GM19238 (cell line): ENCODE data around the gene OR10H4.
"Not testable (repeated sequence)": the region's sequence is repeated elsewhere in the genome, so short reads cannot be mapped to it uniquely, and the experiment has no call there.

Experiments
- DNase-seq: peaks from one replicate; pipeline ENCODE4 v3.0.0; 2011; ENCODE audit warnings: low spot score; ENCODE audit not compliant: insufficient read length

Gene OR10H4

DNA sequence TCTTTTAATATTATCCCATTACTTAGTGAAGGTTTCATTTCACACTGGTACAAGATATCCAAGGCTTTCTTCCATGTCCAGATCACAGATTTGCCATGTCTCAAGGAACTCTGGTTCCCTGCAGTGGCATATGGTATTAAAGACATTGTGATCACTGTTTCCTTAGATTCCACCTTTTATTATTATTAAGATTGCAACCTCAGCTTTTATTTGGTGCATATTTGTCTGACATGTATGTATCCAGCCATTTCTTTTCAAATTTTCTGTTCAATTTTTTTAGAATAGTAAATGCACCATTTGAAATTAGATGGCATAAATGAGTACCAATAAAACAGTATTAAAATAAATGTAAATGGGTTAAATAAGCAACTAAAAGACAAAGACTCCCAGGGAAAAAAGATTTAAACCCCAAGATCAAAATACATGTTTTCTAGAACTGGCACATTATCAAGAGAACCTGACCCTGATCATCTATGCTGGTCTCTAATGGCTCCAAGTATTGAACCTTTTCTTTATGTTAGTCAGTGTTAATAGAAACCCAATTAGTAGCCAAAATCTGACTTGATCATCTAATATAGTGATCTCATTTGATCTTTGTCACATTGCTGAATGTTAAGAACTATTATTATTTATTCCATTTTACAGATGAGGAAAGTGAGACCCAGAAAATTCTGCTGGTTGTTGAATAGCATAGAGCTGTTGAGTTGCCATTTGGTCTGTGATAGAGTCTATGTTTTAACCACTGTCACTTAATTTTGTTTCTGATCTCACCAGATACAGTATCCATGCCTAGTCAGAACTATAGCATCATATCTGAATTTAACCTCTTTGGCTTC is at the start of gene OR10H4:
OR10H4 (plus strand) TSS at position 786 of the 836 bp plus-strand sequence; CDS start at position 786, 0 bp downstream.
- no peak for DNase-seq

DNA sequence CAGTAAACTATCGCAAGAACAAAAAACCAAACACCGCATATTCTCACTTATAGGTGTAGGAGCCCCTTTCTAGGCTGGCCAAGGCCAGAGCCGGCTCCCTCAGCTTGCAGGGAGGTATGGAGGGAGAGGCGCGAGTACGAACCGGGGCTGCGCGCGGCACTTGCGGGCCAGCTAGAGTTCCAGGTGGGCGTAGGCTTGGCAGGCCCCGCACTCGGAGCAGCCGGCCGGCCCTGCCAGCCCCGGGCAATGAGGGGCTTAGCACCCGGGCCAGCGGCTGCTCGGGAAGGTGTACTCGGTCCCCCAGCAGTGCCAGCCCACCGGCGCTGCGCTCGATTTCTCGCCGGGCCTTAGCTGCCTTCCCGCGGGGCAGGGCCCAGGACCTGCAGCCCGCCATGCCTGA is 49.2 kb upstream of the OR10H4 start:
- not testable (repeated sequence) for DNase-seq

DNA sequence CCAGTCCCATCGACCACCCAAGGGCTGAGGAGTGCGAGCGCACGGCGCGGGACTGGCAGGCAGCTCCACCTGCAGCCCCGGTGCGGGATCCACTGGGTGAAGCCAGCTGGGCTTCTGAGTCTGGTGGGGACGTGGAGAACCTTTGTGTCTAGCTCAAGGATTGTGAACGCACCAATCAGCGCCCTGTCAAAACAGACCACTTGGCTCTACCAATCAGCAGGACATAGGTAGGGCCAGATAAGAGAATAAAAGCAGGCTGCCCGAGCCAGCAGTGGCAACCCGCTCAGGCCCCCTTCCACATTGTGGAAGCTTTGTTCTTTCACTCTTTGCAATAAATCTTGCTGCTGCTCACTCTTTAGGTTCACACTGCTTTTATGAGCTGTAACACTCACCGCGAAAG is 48.8 kb upstream of the OR10H4 start:
- not testable (repeated sequence) for DNase-seq

DNA sequence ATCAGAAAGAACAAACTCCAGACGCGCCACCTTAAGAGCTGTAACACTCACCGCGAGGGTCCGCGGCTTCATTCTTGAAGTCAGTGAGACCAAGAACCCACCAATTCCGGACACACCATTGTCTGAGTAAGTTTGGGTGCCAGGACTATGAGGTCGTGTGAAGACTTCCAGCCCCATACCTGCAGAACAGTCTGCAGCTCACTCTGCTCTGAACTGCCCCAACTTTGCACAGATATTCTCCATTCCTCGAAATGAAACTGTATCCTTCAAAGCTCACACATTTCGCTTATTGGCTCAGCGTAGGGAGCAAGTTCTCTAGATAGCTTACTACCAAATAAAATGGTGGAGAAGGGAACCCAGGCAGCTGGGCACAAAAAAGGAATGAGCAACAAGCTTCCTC is 48.3 kb upstream of the OR10H4 start:
- DNase-seq = no peak

- no peak for DNase-seq
Measured at GRCh38 chr19:15902254-15902653, 46.6 kb upstream of the OR10H4 start.

GRCh38 chr19:15902898-15903297 is 45.9 kb upstream of the OR10H4 start:
- not testable (repeated sequence) for DNase-seq

DNA sequence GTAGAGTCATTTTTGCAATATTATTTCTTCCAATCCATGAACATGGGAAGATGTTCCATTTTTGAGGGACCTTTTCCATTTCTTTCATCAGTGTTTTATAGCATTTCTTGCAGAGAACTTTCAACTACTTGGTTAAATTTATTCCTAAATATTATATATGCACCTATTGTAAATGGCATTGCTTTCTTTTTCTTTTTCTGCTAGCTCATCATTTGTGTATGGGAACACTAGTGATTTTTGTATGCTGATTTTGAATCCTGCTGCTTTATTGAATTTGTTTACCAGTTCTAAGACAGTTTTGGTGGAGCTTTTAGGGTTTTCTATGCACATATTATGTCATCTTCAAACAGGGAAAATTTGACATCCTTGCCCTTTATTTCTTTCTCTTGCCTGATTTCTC is 43.8 kb upstream of the OR10H4 start:
- no peak for DNase-seq

- DNase-seq = no peak
Measured at GRCh38 chr19:15911599-15912235, 37.1 kb upstream of the OR10H4 start.

- no peak for DNase-seq
Measured at GRCh38 chr19:15913384-15913783, 35.4 kb upstream of the OR10H4 start.

DNA sequence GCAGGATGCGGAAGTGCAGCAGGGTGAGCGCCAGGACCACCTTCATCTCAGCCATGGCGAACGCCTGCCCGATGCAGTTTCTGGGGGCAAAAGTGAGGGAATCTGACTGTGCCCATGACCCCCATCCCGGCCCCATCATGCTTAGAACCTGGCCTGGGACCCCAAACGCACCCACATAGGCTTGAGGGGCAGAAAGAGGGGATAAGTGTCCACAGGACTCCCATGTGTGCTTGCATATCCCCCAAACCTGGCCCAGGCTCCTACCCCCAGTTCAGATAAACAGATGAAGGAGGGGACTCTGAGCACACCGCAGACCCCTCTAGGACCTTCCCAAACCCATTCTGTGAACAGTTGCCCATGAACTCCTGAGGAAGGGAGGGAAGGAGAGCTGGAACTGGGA is 35.0 kb upstream of the OR10H4 start:
- DNase-seq = no peak

DNA sequence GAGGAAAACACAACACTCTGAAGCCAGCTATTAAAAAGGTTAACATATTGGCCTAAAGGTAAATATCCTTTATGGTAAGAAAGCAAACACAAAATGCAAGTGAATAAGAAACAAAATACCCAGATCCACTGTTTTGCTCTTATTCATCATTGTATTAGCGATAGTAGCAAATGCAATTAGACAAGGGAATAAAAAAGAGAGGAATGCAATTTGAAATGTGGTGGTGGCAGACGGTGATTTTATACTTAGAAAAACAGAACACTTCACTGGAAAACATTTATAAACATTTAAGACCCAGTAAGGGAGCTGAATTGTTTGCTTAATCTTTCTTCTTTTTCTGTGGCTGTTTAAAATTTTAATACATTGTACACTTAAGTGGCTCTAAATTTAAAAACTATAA is 33.7 kb upstream of the OR10H4 start:
- DNase-seq = no peak

- DNase-seq = no peak
Measured at GRCh38 chr19:15919243-15919642, 29.6 kb upstream of the OR10H4 start.

- no peak for DNase-seq
Measured at GRCh38 chr19:15922021-15922420, 26.8 kb upstream of the OR10H4 start.

- DNase-seq = no peak
Measured at GRCh38 chr19:15923702-15924101, 25.1 kb upstream of the OR10H4 start.

GRCh38 chr19:15926484-15926883 is 22.3 kb upstream of the OR10H4 start:
- no peak for DNase-seq

GRCh38 chr19:15928321-15928720 is 20.5 kb upstream of the OR10H4 start:
- DNase-seq = no peak

DNA sequence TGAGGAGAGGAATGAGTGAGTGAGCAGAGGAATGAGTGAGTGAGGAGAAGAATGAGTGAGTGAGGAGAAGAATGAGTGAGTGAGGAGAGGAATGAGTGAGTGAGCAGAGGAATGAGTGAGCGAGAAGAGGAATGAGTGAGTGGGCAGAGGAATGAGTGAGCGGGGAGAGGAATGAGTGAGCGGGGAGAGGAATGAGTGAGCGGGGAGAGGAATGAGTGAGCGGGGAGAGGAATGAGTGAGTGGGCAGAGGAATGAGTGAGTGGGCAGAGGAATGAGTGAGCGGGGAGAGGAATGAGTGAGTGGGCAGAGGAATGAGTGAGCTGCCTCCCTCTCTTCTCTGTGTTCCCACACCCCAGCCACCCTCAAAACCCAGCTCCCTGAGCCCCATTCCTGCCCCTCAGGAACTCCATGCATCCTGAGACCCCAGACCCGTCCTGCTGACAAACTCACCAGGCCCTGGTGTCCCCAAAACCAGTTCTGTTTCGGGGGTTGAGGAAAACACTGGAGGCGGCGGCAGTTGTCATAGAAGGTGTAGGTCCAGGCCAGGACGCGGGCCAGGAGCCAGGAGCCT is 15.0 kb upstream of the OR10H4 start:
- not testable (repeated sequence) for DNase-seq

DNA sequence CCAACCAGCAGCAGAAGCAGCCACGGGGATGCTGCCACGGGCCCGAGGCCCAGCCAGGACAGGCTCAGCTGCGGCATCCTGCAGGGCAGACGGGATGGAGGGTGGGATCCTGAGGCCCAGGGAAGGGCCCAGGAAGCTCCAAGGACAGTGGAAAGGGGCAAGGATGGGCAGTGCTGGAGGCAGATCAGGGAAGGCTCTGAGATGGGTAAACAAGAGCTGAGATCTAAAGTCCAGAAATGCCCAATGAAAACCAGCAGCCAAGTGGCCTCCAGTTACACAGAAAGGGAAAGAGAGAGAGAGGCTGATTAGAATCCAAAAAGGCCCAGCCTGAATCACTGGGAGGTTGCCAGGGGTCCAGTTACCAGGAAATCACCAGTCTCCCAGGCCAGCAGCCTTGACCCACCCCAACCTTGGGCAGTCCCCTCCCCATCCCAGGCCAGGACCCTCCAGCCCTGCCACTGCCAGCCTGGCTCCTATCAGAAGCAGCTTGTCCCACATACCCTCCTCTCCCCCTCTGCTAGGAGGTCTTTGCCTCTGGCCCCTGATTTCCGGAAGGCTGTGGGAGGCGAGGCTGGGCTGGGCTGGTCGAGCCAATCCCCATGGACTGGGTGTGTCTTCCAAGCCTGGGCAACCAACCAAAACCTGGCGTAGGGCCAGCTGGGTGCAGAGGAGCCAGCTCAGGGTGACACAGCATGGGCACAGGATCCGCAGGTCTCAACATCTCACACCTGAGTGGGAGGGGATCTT is 14.3 kb upstream of the OR10H4 start, which contains the start of gene CYP4F11:
CYP4F11 (minus strand) TSS at position 198 of the 747 bp plus-strand sequence; CDS start at position 77, 121 bp downstream.
- DNase-seq = no peak

DNA sequence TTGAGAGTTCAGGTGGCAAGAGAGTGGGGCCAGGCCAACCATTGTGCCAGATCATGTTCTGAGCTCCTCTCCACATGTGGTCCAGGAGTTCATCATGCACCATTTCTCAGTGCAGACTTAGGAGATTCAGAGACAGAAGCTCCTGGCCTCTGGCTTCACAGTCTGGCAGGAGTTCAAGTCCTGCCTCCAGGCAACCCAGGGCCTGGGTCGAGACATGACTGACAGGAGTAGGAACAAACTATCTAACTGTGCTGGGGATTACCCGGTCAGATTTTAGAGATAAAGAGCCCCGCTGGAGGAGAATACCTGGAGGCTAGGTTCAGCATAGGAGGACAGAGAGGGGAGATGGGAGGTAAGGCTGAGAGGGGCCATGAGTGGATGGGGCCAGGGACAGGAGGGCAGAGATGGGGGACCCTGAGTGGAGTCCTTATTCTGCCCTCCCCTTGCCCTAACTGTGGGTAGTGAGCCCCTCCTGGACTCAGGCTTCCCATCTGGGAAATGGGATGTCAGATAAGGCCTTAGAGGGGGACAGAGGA is 13.6 kb upstream of the OR10H4 start:
- DNase-seq = no peak

GRCh38 chr19:15936173-15936572 is 12.6 kb upstream of the OR10H4 start:
- DNase-seq = no peak

DNA sequence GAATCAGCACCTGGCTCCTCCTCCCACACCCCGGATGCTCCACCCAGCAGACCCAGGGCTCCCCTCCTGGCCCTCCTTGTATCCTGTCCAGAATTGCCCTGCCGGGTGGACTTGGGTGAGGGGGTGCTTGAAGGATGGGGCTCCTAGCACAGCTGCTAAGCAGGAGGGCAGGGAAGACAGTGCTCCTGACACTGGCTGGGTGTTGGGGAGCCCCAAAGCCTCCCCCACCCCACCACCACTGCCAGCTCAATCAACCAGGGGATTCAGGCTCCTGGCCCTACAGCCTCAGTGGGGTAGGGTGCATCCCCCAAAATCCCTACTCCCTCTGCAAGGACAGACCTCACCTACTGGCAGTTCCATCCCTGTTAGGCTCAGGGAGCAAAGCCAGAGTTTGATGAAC is 11.9 kb upstream of the OR10H4 start:
- no peak for DNase-seq
